22Rv1 (cell line): ENCODE data around the gene FOSB.

ENCODE experiments used
- ZFX ChIP-seq: fragments of 450-650 bp; IDR thresholded peaks from 2 replicates; pipeline ENCODE4 v1.6.1; 2017; ENCODE audit warnings: antibody characterized with exemption, borderline replicate concordance
- TF ChIP-seq, protein P1 (sequence below): fragments of 450-650 bp; IDR thresholded peaks from 2 replicates; pipeline ENCODE4 v1.5.1; 2017; ENCODE audit warnings: mild to moderate bottlenecking

- TF ChIP-seq, protein P1, sequence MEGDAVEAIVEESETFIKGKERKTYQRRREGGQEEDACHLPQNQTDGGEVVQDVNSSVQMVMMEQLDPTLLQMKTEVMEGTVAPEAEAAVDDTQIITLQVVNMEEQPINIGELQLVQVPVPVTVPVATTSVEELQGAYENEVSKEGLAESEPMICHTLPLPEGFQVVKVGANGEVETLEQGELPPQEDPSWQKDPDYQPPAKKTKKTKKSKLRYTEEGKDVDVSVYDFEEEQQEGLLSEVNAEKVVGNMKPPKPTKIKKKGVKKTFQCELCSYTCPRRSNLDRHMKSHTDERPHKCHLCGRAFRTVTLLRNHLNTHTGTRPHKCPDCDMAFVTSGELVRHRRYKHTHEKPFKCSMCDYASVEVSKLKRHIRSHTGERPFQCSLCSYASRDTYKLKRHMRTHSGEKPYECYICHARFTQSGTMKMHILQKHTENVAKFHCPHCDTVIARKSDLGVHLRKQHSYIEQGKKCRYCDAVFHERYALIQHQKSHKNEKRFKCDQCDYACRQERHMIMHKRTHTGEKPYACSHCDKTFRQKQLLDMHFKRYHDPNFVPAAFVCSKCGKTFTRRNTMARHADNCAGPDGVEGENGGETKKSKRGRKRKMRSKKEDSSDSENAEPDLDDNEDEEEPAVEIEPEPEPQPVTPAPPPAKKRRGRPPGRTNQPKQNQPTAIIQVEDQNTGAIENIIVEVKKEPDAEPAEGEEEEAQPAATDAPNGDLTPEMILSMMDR = no peak
- TF ChIP-seq ZFX = no peak
These were observed 33.3 kb downstream of the FOSB start for GRCh38 chr19:45500918-45501729.
